Esophagus muscularis mucosa (tissue), 3 donors: ENCODE data around the gene CELF5.

ENCODE experiments used
- POLR2A ChIP-seq: fragments of 450-650 bp; IDR thresholded peaks from one replicate; pipeline ENCODE4 v1.6.1; 2017; ENCODE audit warnings: antibody characterized with exemption, moderate library complexity, mild to moderate bottlenecking, low read depth
- TF ChIP-seq, protein P1 (sequence below), 3 experiments: fragments of 200-600 bp in 2 of 3; fragments of 450-650 bp in 1 of 3; sonication (generic) in 2 of 3; IDR thresholded peaks; one replicate each; pipeline ENCODE4 v1.5.1; 2017 to 2019; ENCODE audit warnings: antibody characterized with exemption in 3 of 3, mild to moderate bottlenecking in 2 of 3, moderate library complexity in 1 of 3

- TF ChIP-seq, protein P1, sequence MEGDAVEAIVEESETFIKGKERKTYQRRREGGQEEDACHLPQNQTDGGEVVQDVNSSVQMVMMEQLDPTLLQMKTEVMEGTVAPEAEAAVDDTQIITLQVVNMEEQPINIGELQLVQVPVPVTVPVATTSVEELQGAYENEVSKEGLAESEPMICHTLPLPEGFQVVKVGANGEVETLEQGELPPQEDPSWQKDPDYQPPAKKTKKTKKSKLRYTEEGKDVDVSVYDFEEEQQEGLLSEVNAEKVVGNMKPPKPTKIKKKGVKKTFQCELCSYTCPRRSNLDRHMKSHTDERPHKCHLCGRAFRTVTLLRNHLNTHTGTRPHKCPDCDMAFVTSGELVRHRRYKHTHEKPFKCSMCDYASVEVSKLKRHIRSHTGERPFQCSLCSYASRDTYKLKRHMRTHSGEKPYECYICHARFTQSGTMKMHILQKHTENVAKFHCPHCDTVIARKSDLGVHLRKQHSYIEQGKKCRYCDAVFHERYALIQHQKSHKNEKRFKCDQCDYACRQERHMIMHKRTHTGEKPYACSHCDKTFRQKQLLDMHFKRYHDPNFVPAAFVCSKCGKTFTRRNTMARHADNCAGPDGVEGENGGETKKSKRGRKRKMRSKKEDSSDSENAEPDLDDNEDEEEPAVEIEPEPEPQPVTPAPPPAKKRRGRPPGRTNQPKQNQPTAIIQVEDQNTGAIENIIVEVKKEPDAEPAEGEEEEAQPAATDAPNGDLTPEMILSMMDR (IDR thresholded peaks at IDR 0.05), result no peak
- TF ChIP-seq POLR2A, result no peak
Observed at GRCh38 chr19:3294080-3294850, 69.8 kb downstream of the CELF5 start.
